Measurements from ENCODE around the gene TELO2. TPM values are rescaled to one million over a fixed set of nuclear protein-coding genes. Genes with fewer than 3 reads are reported as not detected.
A peak's percentile ranks its signal among the peaks of the same experiment; 100 is the strongest.
"Not testable (repeated sequence)": the region's sequence is repeated elsewhere in the genome, so short reads cannot be mapped to it uniquely, and the experiment has no call there.

TELO2 gene
- total and polyA plus RNA-seq, 10 donors = 28.5 to 110 (median 57.8) TPM

- Histone ChIP-seq H3K36me3 (no peaks in the 10 kb centered on the region), H3K9me3 (no peaks in the 10 kb centered on the region), H3K27me3 (replicated peaks in 1 of 7) (no peaks in the 10 kb centered on the region), H3K4me3 (peak within 1 kb of the TSS; percentile 65 to 97 (median 92)), H3K27ac (peak within 1 kb of the TSS; percentile 94 to 98 (median 96)), H3K4me1 (peaks cover 30 to 67% (median 51%) of the 10 kb centered on the region in 6 donors)
- 0 to 2% (median 0%) methylated on average over 19 to 99 of the region's 99 CpGs for WGBS, 5 donors
- DNase-seq = peak; percentile 97
- intact Hi-C loops (cut with DNase I; ENCODE audit: low total_unique reads) = no loop called here
- TF ChIP-seq POLR2AphosphoS5 (IDR thresholded peaks at IDR 0.05) (peak; percentile 95 to 96 (median 95)), POLR2A (IDR thresholded peaks at IDR 0.05) (peak; percentile 30 to 90 (median 82)), CTCF (IDR thresholded peaks at IDR 0.05 in 8 of 11, conservative IDR thresholded peaks at IDR 0.05 in 3 of 11) (peak in 3 of 11 experiments; percentile 10 to 24 (median 16))
Measured at GRCh38 chr16:1474796-1475551, 18.2 kb upstream of the TELO2 start, which contains the start of gene CLCN7. CLCN7 (minus strand) TSS chr16:1475028; CDS start chr16:1474974, 54 bp downstream.

GRCh38 chr16:1475552-1476114 lies 17.5 kb upstream of the TELO2 start:
- WGBS, 5 donors = 61 to 68% (median 67%) methylated on average over 15 of the region's 15 CpGs
- H3K27me3 ChIP-seq (replicated peaks in 1 of 7) = no peaks in the 10 kb centered on the region
- peak overlapping the region; percentile 94 to 98 (median 96) for H3K27ac ChIP-seq
- DNase-seq = no peak
- H3K4me3 ChIP-seq = peak overlapping the region; percentile 65 to 97 (median 92)
- H3K36me3 ChIP-seq = no peaks in the 10 kb centered on the region
- intact Hi-C loops (cut with DNase I; ENCODE audit: low total_unique reads) = no loop called here
- no peak for TF ChIP-seq CTCF (IDR thresholded peaks at IDR 0.05 in 8 of 11, conservative IDR thresholded peaks at IDR 0.05 in 3 of 11)
- TF ChIP-seq POLR2AphosphoS5 (IDR thresholded peaks at IDR 0.05) = no peak
- no peak for TF ChIP-seq POLR2A (IDR thresholded peaks at IDR 0.05)
- peaks cover 25 to 67% (median 45%) of the 10 kb centered on the region in 6 donors for H3K4me1 ChIP-seq
- no peaks in the 10 kb centered on the region for H3K9me3 ChIP-seq

- 92 to 94% (median 93%) methylated on average over 6 to 10 of the region's 10 CpGs for WGBS, 5 donors
Measured at GRCh38 chr16:1477033-1477432, 16.1 kb upstream of the TELO2 start.

GRCh38 chr16:1478937-1479336 lies 14.2 kb upstream of the TELO2 start:
- peaks cover 7 to 56% (median 15%) of the 10 kb centered on the region in 6 donors for H3K4me1 ChIP-seq
- WGBS, 5 donors = 92 to 98% (median 94%) methylated on average over 9 of the region's 9 CpGs
- H3K9me3 ChIP-seq; H3K36me3 ChIP-seq; DNase-seq; intact Hi-C loops (cut with DNase I; ENCODE audit: low total_unique reads); H3K27me3 ChIP-seq (replicated peaks in 1 of 7); H3K4me3 ChIP-seq; H3K27ac ChIP-seq: not testable (repeated sequence)

More at GRCh38 chr16:1477033-1477432, 16.1 kb upstream of the TELO2 start:
- H3K27me3 ChIP-seq (replicated peaks in 1 of 7) = no peaks in the 10 kb centered on the region
- no peak for DNase-seq
- peaks cover 13 to 67% (median 34%) of the 10 kb centered on the region in 6 donors for H3K4me1 ChIP-seq
- H3K36me3 ChIP-seq = no peaks in the 10 kb centered on the region
- TF ChIP-seq CTCF (IDR thresholded peaks at IDR 0.05 in 8 of 11, conservative IDR thresholded peaks at IDR 0.05 in 3 of 11) (no peak), POLR2A (IDR thresholded peaks at IDR 0.05) (no peak), POLR2AphosphoS5 (IDR thresholded peaks at IDR 0.05) (no peak)
- H3K27ac ChIP-seq = no peak overlapping the region
- intact Hi-C loops (cut with DNase I; ENCODE audit: low total_unique reads) = no loop called here
- no peak overlapping the region for H3K4me3 ChIP-seq
- no peaks in the 10 kb centered on the region for H3K9me3 ChIP-seq
